OCI-LY3 (cell line): ENCODE results near the gene TAS2R1.

Source experiments
- H2AFZ ChIP-seq: fragments of 200-600, 300-600 bp; shearing (Covaris generic); 2 replicates; pipeline ENCODE4 v1.6.0; 2014; ENCODE audit warnings: antibody characterized with exemption, low read depth, low read length
- H3K27ac ChIP-seq: fragments of 200-600, 300-600 bp; sonication (generic); 2 replicates; pipeline ENCODE4 v1.5.1; 2014; ENCODE audit warnings: mild to moderate bottlenecking, low read length, moderate library complexity, mixed read lengths
- H3K27me3 ChIP-seq: fragments of 200-600, 300-600 bp; sonication (generic); 2 replicates; pipeline ENCODE4 v1.6.1; 2014; ENCODE audit warnings: low read depth, low read length, mixed read lengths
- H3K36me3 ChIP-seq: fragments of 200-600, 300-600 bp; sonication (generic); replicated peaks from 2 replicates; pipeline ENCODE3; 2014; ENCODE audit warnings: low read depth, low read length, mixed read lengths
- H3K4me1 ChIP-seq: fragments of 300-600, 200-600 bp; sonication (generic); 2 replicates; pipeline ENCODE4 v1.6.1; 2014; ENCODE audit warnings: low read length, mixed read lengths
- H3K4me2 ChIP-seq: fragments of 200-600, 300-600 bp; sonication (generic); 2 replicates; pipeline ENCODE4 v1.6.1; 2014; ENCODE audit warnings: low read length, mixed read lengths
- H3K4me3 ChIP-seq: fragments of 300-600, 200-600 bp; sonication (generic); 2 replicates; pipeline ENCODE4 v1.5.1; 2014; ENCODE audit warnings: antibody characterized with exemption, mild to moderate bottlenecking, low read length, moderate library complexity
- H3K79me2 ChIP-seq: fragments of 300-600, 200-600 bp; shearing (Covaris generic); 2 replicates; pipeline ENCODE4 v1.6.1; 2014; ENCODE audit warnings: mild to moderate bottlenecking, low read length, mixed read lengths
- H3K9ac ChIP-seq: fragments of 300-600, 200-600 bp; shearing (Covaris generic); 2 replicates; pipeline ENCODE4 v1.6.0; 2014; ENCODE audit warnings: mild to moderate bottlenecking, low read length, moderate library complexity
- H3K9me3 ChIP-seq: fragments of 200-600, 300-600 bp; shearing (Covaris generic); 2 replicates; pipeline ENCODE4 v1.6.1; 2014; ENCODE audit warnings: low read length, mixed read lengths; ENCODE audit not compliant: insufficient read depth
- H4K20me1 ChIP-seq: fragments of 200-600, 300-600 bp; sonication (generic); 2 replicates; pipeline ENCODE4 v1.6.1; 2016; ENCODE audit warnings: low read length, mixed read lengths; ENCODE audit not compliant: insufficient read depth
- CTCF ChIP-seq: fragments of 200-600, 300-600 bp; sonication (generic); IDR thresholded peaks from 2 replicates; pipeline ENCODE4 v1.5.1; 2014; ENCODE audit warnings: antibody characterized with exemption, low read length, low read depth
- EZH2phosphoT487 ChIP-seq: fragments of 200-600 bp; shearing (Covaris generic); IDR thresholded peaks from 2 replicates; pipeline ENCODE4 v1.6.1; 2018; ENCODE audit warnings: antibody characterized with exemption, mixed run types, low read depth

Gene TAS2R1

GRCh38 chr5:9588254-9588653, 41.9 kb downstream of the TAS2R1 start:
- no peaks in the 10 kb centered on the region for H3K9me3 ChIP-seq
- no peak overlapping the region for H3K4me2 ChIP-seq
- no peak overlapping the region for H3K4me3 ChIP-seq
- H3K4me1 ChIP-seq, result no peaks in the 10 kb centered on the region
- H4K20me1 ChIP-seq, result no peaks in the 10 kb centered on the region
- TF ChIP-seq CTCF (no peak), EZH2phosphoT487 (no peak)
- no peaks in the 10 kb centered on the region for H3K79me2 ChIP-seq
- H3K36me3 ChIP-seq, result no peaks in the 10 kb centered on the region
- no peak overlapping the region for H2AFZ ChIP-seq
- no peak overlapping the region for H3K9ac ChIP-seq
- H3K27me3 ChIP-seq, result no peaks in the 10 kb centered on the region
- no peak overlapping the region for H3K27ac ChIP-seq

GRCh38 chr5:9587135-9587534, 43.0 kb downstream of the TAS2R1 start:
- no peaks in the 10 kb centered on the region for H3K4me1 ChIP-seq
- H3K27me3 ChIP-seq, result no peaks in the 10 kb centered on the region
- H3K9me3 ChIP-seq, result no peaks in the 10 kb centered on the region
- no peak overlapping the region for H3K4me2 ChIP-seq
- H3K36me3 ChIP-seq, result no peaks in the 10 kb centered on the region
- H3K79me2 ChIP-seq, result no peaks in the 10 kb centered on the region
- H3K9ac ChIP-seq, result no peak overlapping the region
- H3K27ac ChIP-seq, result no peak overlapping the region
- H2AFZ ChIP-seq, result no peak overlapping the region
- H3K4me3 ChIP-seq, result no peak overlapping the region
- no peaks in the 10 kb centered on the region for H4K20me1 ChIP-seq
- TF ChIP-seq EZH2phosphoT487 (no peak), CTCF (no peak)

- TF ChIP-seq EZH2phosphoT487 (no peak), CTCF (no peak)
Observed at GRCh38 chr5:9582406-9582805, 47.7 kb downstream of the TAS2R1 start.

More at GRCh38 chr5:9582406-9582805, 47.7 kb downstream of the TAS2R1 start:
- Histone ChIP-seq H3K79me2 (no peaks in the 10 kb centered on the region), H3K4me1 (no peaks in the 10 kb centered on the region), H3K9me3 (no peaks in the 10 kb centered on the region), H2AFZ (no peak overlapping the region), H3K36me3 (no peaks in the 10 kb centered on the region), H3K9ac (no peak overlapping the region), H3K4me3 (no peak overlapping the region), H4K20me1 (no peaks in the 10 kb centered on the region), H3K4me2 (no peak overlapping the region), H3K27ac (no peak overlapping the region), H3K27me3 (no peaks in the 10 kb centered on the region)
